ENCODE data around the gene OSBPL6. TPM values are rescaled to one million over a fixed set of nuclear protein-coding genes. Genes with fewer than 3 reads are reported as not detected.
A peak's percentile ranks its signal among the peaks of the same experiment; 100 is the strongest.

OSBPL6 gene
- total and polyA plus RNA-seq, 10 donors, result 0.13 to 2.2 (median 1.4) TPM

- no peak overlapping the region for H3K4me3 ChIP-seq
- TF ChIP-seq CTCF (IDR thresholded peaks at IDR 0.05 in 8 of 11, conservative IDR thresholded peaks at IDR 0.05 in 3 of 11) (no peak), POLR2AphosphoS5 (IDR thresholded peaks at IDR 0.05) (no peak), POLR2A (IDR thresholded peaks at IDR 0.05) (no peak)
- no peaks in the 10 kb centered on the region for H3K9me3 ChIP-seq
- H3K36me3 ChIP-seq, result peaks cover 0 to 100% (median 75%) of the 10 kb centered on the region in 6 donors
- peaks cover 0 to 4% (median 0%) of the 10 kb centered on the region in 6 donors for H3K4me1 ChIP-seq
- H3K27ac ChIP-seq, result no peak overlapping the region
- no peak for DNase-seq
- WGBS, 5 donors, result 95 to 99% (median 97%) methylated on average over 2 of the region's 2 CpGs
- H3K27me3 ChIP-seq (replicated peaks in 1 of 7), result no peaks in the 10 kb centered on the region
- intact Hi-C loops (cut with DNase I; ENCODE audit: low total_unique reads), result no loop called here
Measured at GRCh38 chr2:178441426-178441825, 247.1 kb downstream of the OSBPL6 start.

- no peak for TF ChIP-seq CTCF (IDR thresholded peaks at IDR 0.05 in 8 of 11, conservative IDR thresholded peaks at IDR 0.05 in 3 of 11)
- no peak for TF ChIP-seq POLR2A (IDR thresholded peaks at IDR 0.05)
- no peak for TF ChIP-seq POLR2AphosphoS5 (IDR thresholded peaks at IDR 0.05)
- peaks cover 0 to 47% (median 20%) of the 10 kb centered on the region in 6 donors for H3K36me3 ChIP-seq
- WGBS, 5 donors, result 72 to 81% (median 80%) methylated on average over 4 of the region's 4 CpGs
- intact Hi-C loops (cut with DNase I; ENCODE audit: low total_unique reads), result no loop called here
- H3K4me1 ChIP-seq, result peaks cover 8 to 44% (median 22%) of the 10 kb centered on the region in 6 donors
- no peaks in the 10 kb centered on the region for H3K27me3 ChIP-seq (replicated peaks in 1 of 7)
- no peak for DNase-seq
- peak overlapping the region in 1 of 8 donors; percentile 78 for H3K4me3 ChIP-seq
- H3K9me3 ChIP-seq, result no peaks in the 10 kb centered on the region
- H3K27ac ChIP-seq, result peak overlapping the region in 4 of 8 donors; percentile 94 to 99 (median 98)
Measured at GRCh38 chr2:178448968-178449661, 254.8 kb downstream of the OSBPL6 start.

- no peak for DNase-seq
- intact Hi-C loops (cut with DNase I; ENCODE audit: low total_unique reads), result no loop called here
- 8 to 16% (median 9%) methylated on average over 15 to 18 of the region's 18 CpGs for WGBS, 5 donors
Measured at GRCh38 chr2:178449700-178450523, 255.6 kb downstream of the OSBPL6 start.

More at GRCh38 chr2:178449700-178450523, 255.6 kb downstream of the OSBPL6 start:
- peak overlapping the region; percentile 68 to 93 (median 86) for H3K4me3 ChIP-seq
- TF ChIP-seq CTCF (IDR thresholded peaks at IDR 0.05 in 8 of 11, conservative IDR thresholded peaks at IDR 0.05 in 3 of 11), result no peak
- TF ChIP-seq POLR2A (IDR thresholded peaks at IDR 0.05), result no peak
- TF ChIP-seq POLR2AphosphoS5 (IDR thresholded peaks at IDR 0.05), result no peak
- H3K9me3 ChIP-seq, result no peaks in the 10 kb centered on the region
- no peaks in the 10 kb centered on the region for H3K27me3 ChIP-seq (replicated peaks in 1 of 7)
- peaks cover 8 to 44% (median 22%) of the 10 kb centered on the region in 6 donors for H3K4me1 ChIP-seq
- H3K36me3 ChIP-seq, result peaks cover 0 to 39% (median 15%) of the 10 kb centered on the region in 6 donors
- peak overlapping the region; percentile 82 to 99 (median 98) for H3K27ac ChIP-seq
